PC-3 (cell line): ENCODE results near the gene TGFBI.

Experiments
- EZH2phosphoT487 ChIP-seq: fragments of 300-600 bp; sonication (generic); IDR thresholded peaks from 2 replicates; pipeline ENCODE4 v1.6.1; 2018; ENCODE audit warnings: mild to moderate bottlenecking, antibody characterized with exemption, low read length, borderline replicate concordance
- TF ChIP-seq, protein P1 (sequence below): fragments of 300-600 bp; sonication (generic); conservative IDR thresholded peaks from 2 replicates; pipeline ENCODE4 v1.5.1; 2017; ENCODE audit warnings: antibody characterized with exemption, low read depth, mild to moderate bottlenecking, low read length

- TF ChIP-seq, protein P1, sequence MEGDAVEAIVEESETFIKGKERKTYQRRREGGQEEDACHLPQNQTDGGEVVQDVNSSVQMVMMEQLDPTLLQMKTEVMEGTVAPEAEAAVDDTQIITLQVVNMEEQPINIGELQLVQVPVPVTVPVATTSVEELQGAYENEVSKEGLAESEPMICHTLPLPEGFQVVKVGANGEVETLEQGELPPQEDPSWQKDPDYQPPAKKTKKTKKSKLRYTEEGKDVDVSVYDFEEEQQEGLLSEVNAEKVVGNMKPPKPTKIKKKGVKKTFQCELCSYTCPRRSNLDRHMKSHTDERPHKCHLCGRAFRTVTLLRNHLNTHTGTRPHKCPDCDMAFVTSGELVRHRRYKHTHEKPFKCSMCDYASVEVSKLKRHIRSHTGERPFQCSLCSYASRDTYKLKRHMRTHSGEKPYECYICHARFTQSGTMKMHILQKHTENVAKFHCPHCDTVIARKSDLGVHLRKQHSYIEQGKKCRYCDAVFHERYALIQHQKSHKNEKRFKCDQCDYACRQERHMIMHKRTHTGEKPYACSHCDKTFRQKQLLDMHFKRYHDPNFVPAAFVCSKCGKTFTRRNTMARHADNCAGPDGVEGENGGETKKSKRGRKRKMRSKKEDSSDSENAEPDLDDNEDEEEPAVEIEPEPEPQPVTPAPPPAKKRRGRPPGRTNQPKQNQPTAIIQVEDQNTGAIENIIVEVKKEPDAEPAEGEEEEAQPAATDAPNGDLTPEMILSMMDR: no peak
- no peak for TF ChIP-seq EZH2phosphoT487
These were observed 8.8 kb upstream of the TGFBI start for GRCh38 chr5:136020001-136020382.
